Measurements from ENCODE around the gene NRSN1. TPM values are rescaled to one million over a fixed set of nuclear protein-coding genes. Genes with fewer than 3 reads are reported as not detected.
"Not testable (repeated sequence)": the region's sequence is repeated elsewhere in the genome, so short reads cannot be mapped to it uniquely, and the experiment has no call there.

NRSN1 gene
- total and polyA plus RNA-seq, 2 donors (not counting 1 experiment from before 2014, with no cell fraction given): not detected

GRCh38 chr6:24139080-24139479, 13.1 kb downstream of the NRSN1 start:
- H3K9ac ChIP-seq (ENCODE audit: insufficient read depth, low read length): no peak overlapping the region
- no peaks in the 10 kb centered on the region for H3K79me2 ChIP-seq (ENCODE audit: control insufficient read depth, insufficient read depth, low read length)
- H3K4me2 ChIP-seq (ENCODE audit: extremely low read depth, insufficient read depth, low read length): no peak overlapping the region
- no peaks in the 10 kb centered on the region for H3K9me3 ChIP-seq (ENCODE audit: control insufficient read depth, insufficient read depth, low read depth, low read length)
- no peaks in the 10 kb centered on the region for H3K36me3 ChIP-seq (ENCODE audit: control insufficient read depth, insufficient read depth, low read length)
- H4K20me1 ChIP-seq (ENCODE audit: control insufficient read depth, extremely low read depth, insufficient read depth, low read length): no peaks in the 10 kb centered on the region
- no peaks in the 10 kb centered on the region for H3K27me3 ChIP-seq (ENCODE audit: control insufficient read depth, insufficient read depth, low read length)
- no peak overlapping the region for H2AFZ ChIP-seq (ENCODE audit: low read length)
- no peak for DNase-seq (ENCODE audit: low read depth in 2 of 2)
- H3K27ac ChIP-seq (ENCODE audit: insufficient read depth, low read length): no peak overlapping the region
- no peak for TF ChIP-seq EZH2 (IDR thresholded peaks at IDR 0.05; ENCODE audit: low read length, missing control alignments)
- no peak for TF ChIP-seq CTCF (conservative IDR thresholded peaks at IDR 0.05 in 1 of 2, IDR thresholded peaks at IDR 0.05 in 1 of 2; ENCODE audit: low read depth in 1 of 2, low read length in 2 of 2)
- no peak overlapping the region for H3K4me3 ChIP-seq (replicated peaks in 1 of 4; ENCODE audit: control extremely low read depth in 1 of 4, insufficient read depth in 1 of 4, low read depth in 3 of 4, low read length in 4 of 4)
- no peaks in the 10 kb centered on the region for H3K4me1 ChIP-seq (ENCODE audit: control insufficient read depth, extremely low read depth, insufficient read depth, low read length)

GRCh38 chr6:24139639-24140038, 13.6 kb downstream of the NRSN1 start:
- Histone ChIP-seq H2AFZ (ENCODE audit: low read length) (no peak overlapping the region), H3K27me3 (ENCODE audit: control insufficient read depth, insufficient read depth, low read length) (no peaks in the 10 kb centered on the region), H3K4me3 (replicated peaks in 1 of 4; ENCODE audit: control extremely low read depth in 1 of 4, insufficient read depth in 1 of 4, low read depth in 3 of 4, low read length in 4 of 4) (no peak overlapping the region), H3K4me1 (ENCODE audit: control insufficient read depth, extremely low read depth, insufficient read depth, low read length) (no peaks in the 10 kb centered on the region), H3K79me2 (ENCODE audit: control insufficient read depth, insufficient read depth, low read length) (no peaks in the 10 kb centered on the region), H3K9me3 (ENCODE audit: control insufficient read depth, insufficient read depth, low read depth, low read length) (no peaks in the 10 kb centered on the region), H3K36me3 (ENCODE audit: control insufficient read depth, insufficient read depth, low read length) (no peaks in the 10 kb centered on the region), H3K27ac (ENCODE audit: insufficient read depth, low read length) (no peak overlapping the region), H4K20me1 (ENCODE audit: control insufficient read depth, extremely low read depth, insufficient read depth, low read length) (no peaks in the 10 kb centered on the region), H3K9ac (ENCODE audit: insufficient read depth, low read length) (no peak overlapping the region), H3K4me2 (ENCODE audit: extremely low read depth, insufficient read depth, low read length) (no peak overlapping the region)
- DNase-seq (ENCODE audit: low read depth in 2 of 2): no peak
- TF ChIP-seq EZH2 (IDR thresholded peaks at IDR 0.05; ENCODE audit: low read length, missing control alignments) (no peak), CTCF (conservative IDR thresholded peaks at IDR 0.05 in 1 of 2, IDR thresholded peaks at IDR 0.05 in 1 of 2; ENCODE audit: low read depth in 1 of 2, low read length in 2 of 2) (no peak)

GRCh38 chr6:24140591-24140990, 14.6 kb downstream of the NRSN1 start:
- Histone ChIP-seq H3K9ac (ENCODE audit: insufficient read depth, low read length) (no peak overlapping the region), H3K79me2 (ENCODE audit: control insufficient read depth, insufficient read depth, low read length) (no peaks in the 10 kb centered on the region), H2AFZ (ENCODE audit: low read length) (no peak overlapping the region), H3K4me3 (replicated peaks in 1 of 4; ENCODE audit: control extremely low read depth in 1 of 4, insufficient read depth in 1 of 4, low read depth in 3 of 4, low read length in 4 of 4) (no peak overlapping the region), H3K4me2 (ENCODE audit: extremely low read depth, insufficient read depth, low read length) (no peak overlapping the region), H3K36me3 (ENCODE audit: control insufficient read depth, insufficient read depth, low read length) (no peaks in the 10 kb centered on the region), H4K20me1 (ENCODE audit: control insufficient read depth, extremely low read depth, insufficient read depth, low read length) (no peaks in the 10 kb centered on the region), H3K9me3 (ENCODE audit: control insufficient read depth, insufficient read depth, low read depth, low read length) (no peaks in the 10 kb centered on the region), H3K27ac (ENCODE audit: insufficient read depth, low read length) (no peak overlapping the region), H3K27me3 (ENCODE audit: control insufficient read depth, insufficient read depth, low read length) (no peaks in the 10 kb centered on the region), H3K4me1 (ENCODE audit: control insufficient read depth, extremely low read depth, insufficient read depth, low read length) (no peaks in the 10 kb centered on the region)
- DNase-seq (ENCODE audit: low read depth in 2 of 2): no peak
- no peak for TF ChIP-seq CTCF (conservative IDR thresholded peaks at IDR 0.05 in 1 of 2, IDR thresholded peaks at IDR 0.05 in 1 of 2; ENCODE audit: low read depth in 1 of 2, low read length in 2 of 2)
- no peak for TF ChIP-seq EZH2 (IDR thresholded peaks at IDR 0.05; ENCODE audit: low read length, missing control alignments)

- H3K4me3 ChIP-seq (replicated peaks in 1 of 4; ENCODE audit: control extremely low read depth in 1 of 4, insufficient read depth in 1 of 4, low read depth in 3 of 4, low read length in 4 of 4); DNase-seq (ENCODE audit: low read depth in 2 of 2); H3K9ac ChIP-seq (ENCODE audit: insufficient read depth, low read length); H3K9me3 ChIP-seq (ENCODE audit: control insufficient read depth, insufficient read depth, low read depth, low read length); H3K27me3 ChIP-seq (ENCODE audit: control insufficient read depth, insufficient read depth, low read length); H3K36me3 ChIP-seq (ENCODE audit: control insufficient read depth, insufficient read depth, low read length); H2AFZ ChIP-seq (ENCODE audit: low read length); H3K4me2 ChIP-seq (ENCODE audit: extremely low read depth, insufficient read depth, low read length); H3K79me2 ChIP-seq (ENCODE audit: control insufficient read depth, insufficient read depth, low read length); H3K27ac ChIP-seq (ENCODE audit: insufficient read depth, low read length); H4K20me1 ChIP-seq (ENCODE audit: control insufficient read depth, extremely low read depth, insufficient read depth, low read length); H3K4me1 ChIP-seq (ENCODE audit: control insufficient read depth, extremely low read depth, insufficient read depth, low read length): not testable (repeated sequence)
Observed at GRCh38 chr6:24142733-24143132, 16.7 kb downstream of the NRSN1 start.
